HCT116 (cell line): ENCODE results near the gene MSLN. TPM values are rescaled to one million over a fixed set of nuclear protein-coding genes. Genes with fewer than 3 reads are reported as not detected.

ENCODE experiments used
- ATAC-seq: fragments of 200-7000 bp; cut with Tn5 transposase; 2 replicates; pipeline ENCODE4 v1.9.1; 2020; ENCODE audit warnings: mild to moderate bottlenecking, moderate library complexity
- BruUV-seq: library from RNA; stranded (reverse); fragments of 400-500 nt; replicated peaks from 2 replicates; lab custom pipeline; 2021; lab: Mats Ljungman, UMichigan
- CTCF ChIA-PET: fragments of 300-600 bp; sonication (Branson Sonifier 250); formaldehyde crosslinking; loops from one replicate; lab custom pipeline; 2021; ENCODE audit warnings: antibody characterized with exemption; lab: Charles Lee
- POLR2A ChIA-PET: fragments of 300-600, 350-600 bp; sonication (Branson Sonifier 250); formaldehyde crosslinking; loops from one replicate; lab custom pipeline; 2021; ENCODE audit warnings: antibody characterized with exemption; lab: Charles Lee
- RAD21 ChIA-PET, 2 experiments: fragments of 300-600 bp; sonication (Branson Sonifier 250); formaldehyde crosslinking; loops; one replicate each; lab custom pipeline; 2023; ENCODE audit warnings: low total read pairs in 2 of 2; ENCODE audit not compliant: uncharacterized antibody in 2 of 2, unreplicated experiment in 2 of 2, low non-redundant PET in 1 of 2; lab: Charles Lee
- DNase-seq: peaks from one replicate; pipeline ENCODE4 v3.0.0-alpha.2; 2010; ENCODE audit warnings: low read depth, low spot score
- H2AFZ ChIP-seq: fragments of 200-600 bp; shearing (Covaris generic), sonication (generic); 2 replicates; pipeline ENCODE4 v1.6.1; 2017; ENCODE audit warnings: low read depth, mixed run types, mixed read lengths, antibody characterized with exemption, low read length; ENCODE audit not compliant: poor library complexity, severe bottlenecking
- H3K27ac ChIP-seq: 2 replicates; pipeline ENCODE4 v1.5.1; 2012; ENCODE audit warnings: low read depth, low read length
- H3K27me3 ChIP-seq: fragments of 200-600 bp; sonication (generic); 2 replicates; pipeline ENCODE4 v1.6.1; 2016; ENCODE audit warnings: mixed run types, low read length, mixed read lengths; ENCODE audit not compliant: insufficient read depth
- H3K36me3 ChIP-seq, 2 experiments: fragments of 200-500 bp in 1 of 2; fragments of 200-600 bp in 1 of 2; sonication (Bioruptor generic) in 1 of 2; sonication (generic) in 1 of 2; 2 replicates each; pipeline versions ENCODE4 v1.5.1 to v1.6.1; 2014 to 2016; ENCODE audit warnings: low read length in 2 of 2, inconsistent platforms in 1 of 2, mixed read lengths in 1 of 2, mixed run types in 1 of 2; ENCODE audit not compliant: insufficient read depth in 2 of 2, control insufficient read depth in 1 of 2
- H3K4me1 ChIP-seq, 2 experiments: fragments of 200-600 bp in 1 of 2; sonication (generic) in 1 of 2; 2 replicates each; pipeline versions ENCODE4 v1.5.1 to v1.6.1; 2012 to 2017; ENCODE audit warnings: low read length in 2 of 2, inconsistent platforms in 1 of 2, mild to moderate bottlenecking in 1 of 2, mixed read lengths in 1 of 2, mixed run types in 1 of 2, moderate library complexity in 1 of 2; ENCODE audit not compliant: insufficient read depth in 2 of 2, control insufficient read depth in 1 of 2
- H3K4me2 ChIP-seq: fragments of 200-600 bp; sonication (generic); 2 replicates; pipeline ENCODE4 v1.6.1; 2017; ENCODE audit warnings: mixed run types, low read length, mixed read lengths
- H3K4me3 ChIP-seq, 2 experiments: fragments of 200-600 bp in 1 of 2; sonication (generic) in 1 of 2; replicated peaks in 1 of 2; 2 replicates each; pipeline ENCODE4 v1.5.1; 2011 to 2016; ENCODE audit warnings: low read length in 2 of 2, control low read depth in 1 of 2, low read depth in 1 of 2, mild to moderate bottlenecking in 1 of 2, mixed read lengths in 1 of 2, mixed run types in 1 of 2
- H3K79me2 ChIP-seq: fragments of 200-600 bp; sonication (generic); 2 replicates; pipeline ENCODE4 v1.6.1; 2017; ENCODE audit warnings: mild to moderate bottlenecking, mixed run types, low read length, moderate library complexity, mixed read lengths; ENCODE audit not compliant: insufficient read depth
- H3K9ac ChIP-seq: fragments of 200-600 bp; sonication (generic); 2 replicates; pipeline ENCODE4 v1.6.1; 2016; ENCODE audit warnings: low read length, mixed read lengths
- H3K9me2 ChIP-seq: fragments of 200-600 bp; sonication (generic), shearing (Covaris generic); 2 replicates; pipeline ENCODE4 v1.6.1; 2017; ENCODE audit warnings: mixed run types, mild to moderate bottlenecking, moderate library complexity; ENCODE audit not compliant: insufficient read depth
- H3K9me3 ChIP-seq, 2 experiments: fragments of 200-500 bp in 1 of 2; fragments of 200-600 bp in 1 of 2; sonication (Bioruptor generic) in 1 of 2; sonication (generic) in 1 of 2; 2 replicates each; pipeline ENCODE4 v1.6.1; 2014 to 2017; ENCODE audit warnings: low read length in 2 of 2, mixed read lengths in 2 of 2, inconsistent platforms in 1 of 2, low read depth in 1 of 2, mild to moderate bottlenecking in 1 of 2, mixed run types in 1 of 2, moderate library complexity in 1 of 2; ENCODE audit not compliant: control insufficient read depth in 1 of 2, insufficient read depth in 1 of 2
- H4K20me1 ChIP-seq: fragments of 200-600 bp; sonication (generic), shearing (Covaris generic); 2 replicates; pipeline ENCODE4 v1.6.1; 2017; ENCODE audit warnings: mixed run types, mild to moderate bottlenecking, moderate library complexity; ENCODE audit not compliant: insufficient read depth
- CEBPB ChIP-seq: IDR thresholded peaks from 2 replicates; pipeline ENCODE4 v1.6.1; 2012; ENCODE audit warnings: low read depth
- CTCF ChIP-seq, 3 experiments: fragments of 200-600 bp in 1 of 3; sonication (generic) in 1 of 3; IDR thresholded peaks in 2 of 3; conservative IDR thresholded peaks in 1 of 3; 2 replicates each; pipeline ENCODE4 v1.5.1; 2012 to 2017; ENCODE audit warnings: low read depth in 2 of 3, low read length in 2 of 3, antibody characterized with exemption in 1 of 3, borderline replicate concordance in 1 of 3, control low read depth in 1 of 3, mild to moderate bottlenecking in 1 of 3, mixed read lengths in 1 of 3, mixed run types in 1 of 3, moderate library complexity in 1 of 3; ENCODE audit not compliant: insufficient read depth in 1 of 3
- EGR1 ChIP-seq: IDR thresholded peaks from 2 replicates; pipeline ENCODE4 v1.6.1; 2012; ENCODE audit warnings: low read depth
- ELF1 ChIP-seq: IDR thresholded peaks from 2 replicates; pipeline ENCODE4 v1.6.1; 2012; ENCODE audit warnings: low read depth, borderline replicate concordance
- FOSL1 ChIP-seq: IDR thresholded peaks from 2 replicates; pipeline ENCODE4 v1.6.1; 2012; ENCODE audit warnings: low read depth
- JUND ChIP-seq: IDR thresholded peaks from 2 replicates; pipeline ENCODE4 v1.6.1; 2012
- POLR2AphosphoS5 ChIP-seq: IDR thresholded peaks from 2 replicates; pipeline ENCODE4 v1.6.1; 2011; ENCODE audit warnings: mild to moderate bottlenecking, low read depth, low read length, moderate library complexity
- REST ChIP-seq: IDR thresholded peaks from 2 replicates; pipeline ENCODE4 v1.6.1; 2012; ENCODE audit warnings: low read depth
- SIN3A ChIP-seq: IDR thresholded peaks from 2 replicates; pipeline ENCODE4 v1.6.1; 2012; ENCODE audit warnings: low read depth
- TCF7L2 ChIP-seq: IDR thresholded peaks from 2 replicates; pipeline ENCODE4 v1.7.0; 2011; ENCODE audit warnings: borderline replicate concordance, inconsistent platforms; ENCODE audit not compliant: insufficient read depth, insufficient read length; ENCODE audit errors: extremely low read depth
- ZNF274 ChIP-seq: fragments of 200-500 bp; sonication (Bioruptor generic); IDR thresholded peaks from 2 replicates; pipeline ENCODE4 v1.6.1; 2014; ENCODE audit warnings: mild to moderate bottlenecking, low read depth, low read length, inconsistent platforms
- intact Hi-C: fragments of 100-400 bp; cut with micrococcal nuclease; formaldehyde crosslinking; loops from 2 replicates; pipeline ENCODE4 v1.10.0; 2022
- total RNA-seq: library from RNA; stranded (reverse); gene quantifications from one replicate; pipeline ENCODE4 v1.2.1, GENCODE V29; 2021; ENCODE audit not compliant: unreplicated experiment

The MSLN gene
- total RNA-seq, 1 experiment from 2014 or later: 40.9 TPM

- no peak overlapping the region for H3K4me3 ChIP-seq
- RAD21 ChIA-PET: no interaction called here
- H3K4me2 ChIP-seq: no peak overlapping the region
- no peak overlapping the region for H2AFZ ChIP-seq
- H3K27ac ChIP-seq: no peak overlapping the region
- no peaks in the 10 kb centered on the region for H3K36me3 ChIP-seq
- CTCF ChIA-PET: no interaction called here
- DNase-seq (no peak), ATAC-seq (no peak)
- no peaks in the 10 kb centered on the region for H3K79me2 ChIP-seq
- H4K20me1 ChIP-seq: no peaks in the 10 kb centered on the region
- H3K9ac ChIP-seq: no peak overlapping the region
- POLR2A ChIA-PET: no interaction called here
- TF ChIP-seq REST: no peak
- no peak for TF ChIP-seq EGR1
- no peak for TF ChIP-seq FOSL1
- TF ChIP-seq, all 23 proteins: peak for 0
- peaks cover 16 to 37% of the 10 kb centered on the region in 2 experiments for H3K4me1 ChIP-seq
- H3K27me3 ChIP-seq: no peaks in the 10 kb centered on the region
- H3K9me3 ChIP-seq: no peaks in the 10 kb centered on the region
- BruUV-seq: no TSS peak
- intact Hi-C loops: no loop called here
- no peaks in the 10 kb centered on the region for H3K9me2 ChIP-seq
Measured at GRCh38 chr16:779561-779960, 19.0 kb downstream of the MSLN start.

- POLR2A ChIA-PET: no interaction called here
- RAD21 ChIA-PET: no interaction called here
- no peaks in the 10 kb centered on the region for H3K79me2 ChIP-seq
- H4K20me1 ChIP-seq: no peaks in the 10 kb centered on the region
- H3K9me3 ChIP-seq: no peaks in the 10 kb centered on the region
- H3K36me3 ChIP-seq: no peaks in the 10 kb centered on the region; a peak in 1 of 4 replicates
- no TSS peak for BruUV-seq
- no peak overlapping the region for H3K4me2 ChIP-seq
- no peaks in the 10 kb centered on the region for H3K9me2 ChIP-seq
- H3K27me3 ChIP-seq: no peaks in the 10 kb centered on the region
- no peak overlapping the region for H3K4me3 ChIP-seq
- no peak for ATAC-seq
- intact Hi-C loops: no loop called here
- CTCF ChIA-PET: no interaction called here
- H3K27ac ChIP-seq: no peak overlapping the region
- no peak overlapping the region for H2AFZ ChIP-seq
- no peak overlapping the region for H3K9ac ChIP-seq
- peaks cover 14 to 32% of the 10 kb centered on the region in 2 experiments for H3K4me1 ChIP-seq
- DNase-seq: no peak
- TF ChIP-seq TCF7L2 (no peak), ZNF274 (no peak), FOSL1 (no peak), REST (no peak), ELF1 (no peak), JUND (no peak), CEBPB (no peak), EGR1 (no peak), SIN3A (no peak), POLR2AphosphoS5 (no peak), CTCF (IDR thresholded peaks at IDR 0.05 in 2 of 3, conservative IDR thresholded peaks at IDR 0.05 in 1 of 3; ENCODE audit: borderline replicate concordance in 1 of 3, insufficient read depth in 1 of 3, low read depth in 2 of 3, low read length in 2 of 3) (no peak)
Measured at GRCh38 chr16:780296-780695, 19.8 kb downstream of the MSLN start.
